ENCODE results near the gene GAB2. TPM values are rescaled to one million over a fixed set of nuclear protein-coding genes. Genes with fewer than 3 reads are reported as not detected.

Gene GAB2
- total RNA-seq, 1 experiment from 2014 or later = 10.0 TPM

DNA sequence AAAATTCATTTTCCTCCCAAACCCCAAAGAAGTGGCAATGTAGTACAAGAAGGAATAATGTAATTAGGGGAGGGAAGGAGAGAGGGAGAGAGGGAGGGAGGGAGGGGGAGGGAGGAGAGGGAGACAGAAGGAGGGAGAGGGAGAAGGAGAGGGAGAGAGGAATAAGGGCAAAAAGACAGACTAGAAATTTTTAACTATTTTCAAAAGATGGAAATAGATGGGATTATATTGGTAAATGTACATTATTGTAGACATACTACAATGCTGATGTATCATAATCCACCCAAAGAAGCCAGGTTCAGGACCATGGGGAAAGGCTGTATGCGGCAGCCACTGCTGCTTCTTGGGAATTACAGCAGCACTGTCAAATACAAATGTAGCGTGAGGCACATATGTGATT is 74.3 kb downstream of the GAB2 start:
- Histone ChIP-seq H3K9me3 (ENCODE audit: control insufficient read depth, insufficient read depth, low read depth, low read length) (no peaks in the 10 kb centered on the region), H3K27me3 (ENCODE audit: control insufficient read depth, insufficient read depth, low read length) (no peaks in the 10 kb centered on the region), H3K36me3 (ENCODE audit: control insufficient read depth, insufficient read depth, low read length) (no peaks in the 10 kb centered on the region), H3K4me1 (ENCODE audit: control insufficient read depth, insufficient read depth, low read length) (peaks cover 2% of the 10 kb centered on the region; the same call in 1 of the 2 replicates), H3K27ac (ENCODE audit: low read length) (no peak overlapping the region), H3K4me3 (ENCODE audit: low read depth in 2 of 2, low read length in 2 of 2) (no peak overlapping the region)
- intact Hi-C loops (cut with micrococcal nuclease; ENCODE audit: unreplicated experiment) (no loop called here), in situ Hi-C loops (cut with HindIII; ENCODE audit: low pct_unique_long_range_greater_than_20kb, low sequenced_read_pairs) (no loop called here)
- POLR2A ChIA-PET = no interaction called here
- no peak for DNase-seq (ENCODE audit: low read depth, low spot score)
- TF ChIP-seq, protein P1, sequence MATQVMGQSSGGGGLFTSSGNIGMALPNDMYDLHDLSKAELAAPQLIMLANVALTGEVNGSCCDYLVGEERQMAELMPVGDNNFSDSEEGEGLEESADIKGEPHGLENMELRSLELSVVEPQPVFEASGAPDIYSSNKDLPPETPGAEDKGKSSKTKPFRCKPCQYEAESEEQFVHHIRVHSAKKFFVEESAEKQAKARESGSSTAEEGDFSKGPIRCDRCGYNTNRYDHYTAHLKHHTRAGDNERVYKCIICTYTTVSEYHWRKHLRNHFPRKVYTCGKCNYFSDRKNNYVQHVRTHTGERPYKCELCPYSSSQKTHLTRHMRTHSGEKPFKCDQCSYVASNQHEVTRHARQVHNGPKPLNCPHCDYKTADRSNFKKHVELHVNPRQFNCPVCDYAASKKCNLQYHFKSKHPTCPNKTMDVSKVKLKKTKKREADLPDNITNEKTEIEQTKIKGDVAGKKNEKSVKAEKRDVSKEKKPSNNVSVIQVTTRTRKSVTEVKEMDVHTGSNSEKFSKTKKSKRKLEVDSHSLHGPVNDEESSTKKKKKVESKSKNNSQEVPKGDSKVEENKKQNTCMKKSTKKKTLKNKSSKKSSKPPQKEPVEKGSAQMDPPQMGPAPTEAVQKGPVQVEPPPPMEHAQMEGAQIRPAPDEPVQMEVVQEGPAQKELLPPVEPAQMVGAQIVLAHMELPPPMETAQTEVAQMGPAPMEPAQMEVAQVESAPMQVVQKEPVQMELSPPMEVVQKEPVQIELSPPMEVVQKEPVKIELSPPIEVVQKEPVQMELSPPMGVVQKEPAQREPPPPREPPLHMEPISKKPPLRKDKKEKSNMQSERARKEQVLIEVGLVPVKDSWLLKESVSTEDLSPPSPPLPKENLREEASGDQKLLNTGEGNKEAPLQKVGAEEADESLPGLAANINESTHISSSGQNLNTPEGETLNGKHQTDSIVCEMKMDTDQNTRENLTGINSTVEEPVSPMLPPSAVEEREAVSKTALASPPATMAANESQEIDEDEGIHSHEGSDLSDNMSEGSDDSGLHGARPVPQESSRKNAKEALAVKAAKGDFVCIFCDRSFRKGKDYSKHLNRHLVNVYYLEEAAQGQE (IDR thresholded peaks at IDR 0.05; ENCODE audit: insufficient read depth in 1 of 2, low read depth in 2 of 2, low read length in 1 of 2) = no peak
- TF ChIP-seq POLR2AphosphoS5 (IDR thresholded peaks at IDR 0.05; ENCODE audit: low read depth, low read length) (no peak), SIN3A (IDR thresholded peaks at IDR 0.05; ENCODE audit: borderline replicate concordance, insufficient read depth, low read depth, low read length) (no peak), TCF7L2 (IDR thresholded peaks at IDR 0.05; ENCODE audit: low read depth, low read length) (no peak), CTCF (IDR thresholded peaks at IDR 0.05) (no peak)
- CTCF ChIA-PET = no interaction called here
- no peak for ATAC-seq
- no TSS peak for BruUV-seq (replicated peaks)

DNA sequence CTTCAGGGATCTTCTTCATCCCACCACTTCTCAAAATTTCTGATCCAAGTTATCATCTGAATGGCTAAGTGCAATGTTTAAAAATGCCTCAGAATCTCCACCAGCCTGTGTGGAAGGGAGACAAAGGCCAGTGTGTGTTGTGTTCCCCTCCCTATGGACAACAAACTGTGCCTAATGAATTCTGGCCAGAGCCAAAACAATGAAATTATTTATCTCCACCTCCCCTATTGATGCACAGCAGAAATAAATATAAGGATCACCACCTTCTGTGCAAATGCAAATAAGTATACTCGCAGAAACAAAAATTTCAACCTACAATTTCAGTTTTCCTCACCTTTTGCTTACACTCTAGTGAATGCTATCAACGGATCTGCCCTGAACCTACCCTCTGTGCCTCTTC is 75.8 kb downstream of the GAB2 start:
- Histone ChIP-seq H3K27ac (ENCODE audit: low read length) (no peak overlapping the region), H3K36me3 (ENCODE audit: control insufficient read depth, insufficient read depth, low read length) (no peaks in the 10 kb centered on the region), H3K27me3 (ENCODE audit: control insufficient read depth, insufficient read depth, low read length) (no peaks in the 10 kb centered on the region), H3K9me3 (ENCODE audit: control insufficient read depth, insufficient read depth, low read depth, low read length) (no peaks in the 10 kb centered on the region), H3K4me3 (ENCODE audit: low read depth in 2 of 2, low read length in 2 of 2) (no peak overlapping the region), H3K4me1 (ENCODE audit: control insufficient read depth, insufficient read depth, low read length) (peaks cover under 1% of the 10 kb centered on the region; the same call in 1 of the 2 replicates)
- BruUV-seq (replicated peaks) = no TSS peak
- TF ChIP-seq POLR2AphosphoS5 (IDR thresholded peaks at IDR 0.05; ENCODE audit: low read depth, low read length) (no peak), CTCF (IDR thresholded peaks at IDR 0.05) (no peak), TCF7L2 (IDR thresholded peaks at IDR 0.05; ENCODE audit: low read depth, low read length) (no peak), SIN3A (IDR thresholded peaks at IDR 0.05; ENCODE audit: borderline replicate concordance, insufficient read depth, low read depth, low read length) (no peak)
- TF ChIP-seq, protein P1 (IDR thresholded peaks at IDR 0.05; ENCODE audit: insufficient read depth in 1 of 2, low read depth in 2 of 2, low read length in 1 of 2) = no peak
- DNase-seq (ENCODE audit: low read depth, low spot score) (no peak), ATAC-seq (no peak)
- intact Hi-C loops (cut with micrococcal nuclease; ENCODE audit: unreplicated experiment) = no loop called here
- POLR2A ChIA-PET = no interaction called here
- in situ Hi-C loops (cut with HindIII; ENCODE audit: low pct_unique_long_range_greater_than_20kb, low sequenced_read_pairs) = no loop called here
- CTCF ChIA-PET = no interaction called here
